IPS-18c (cell line): ENCODE data around the gene PPP1R13B.

ENCODE experiments used
- H3K4me3 ChIP-seq: 2 replicates; pipeline ENCODE4 v1.7.0; 2013; ENCODE audit warnings: low read depth, mild to moderate bottlenecking, low read length, moderate library complexity; ENCODE audit not compliant: insufficient read depth
- H3K9me3 ChIP-seq: one replicate; pipeline ENCODE4 v1.6.1; 2013; ENCODE audit warnings: mild to moderate bottlenecking, low read length, moderate library complexity; ENCODE audit not compliant: control insufficient read depth, insufficient read depth

Gene PPP1R13B

GRCh38 chr14:103734081-103734888, 113.1 kb downstream of the PPP1R13B start:
- no peak overlapping the region for H3K4me3 ChIP-seq
- peaks cover 2% of the 10 kb centered on the region for H3K9me3 ChIP-seq

GRCh38 chr14:103733651-103734050, 113.7 kb downstream of the PPP1R13B start:
- Histone ChIP-seq H3K9me3 (peaks cover 2% of the 10 kb centered on the region), H3K4me3 (no peak overlapping the region)

GRCh38 chr14:103732868-103733620, 114.3 kb downstream of the PPP1R13B start:
- Histone ChIP-seq H3K9me3 (peaks cover 2% of the 10 kb centered on the region), H3K4me3 (no peak overlapping the region)

- Histone ChIP-seq H3K9me3 (no peaks in the 10 kb centered on the region), H3K4me3 (no peak overlapping the region)
Measured at GRCh38 chr14:103731916-103732867, 115.2 kb downstream of the PPP1R13B start.

GRCh38 chr14:103731481-103731880, 115.9 kb downstream of the PPP1R13B start:
- no peak overlapping the region for H3K4me3 ChIP-seq

GRCh38 chr14:103730490-103731035, 116.8 kb downstream of the PPP1R13B start:
- Histone ChIP-seq H3K4me3 (no peak overlapping the region), H3K9me3 (no peaks in the 10 kb centered on the region)

More at GRCh38 chr14:103731481-103731880, 115.9 kb downstream of the PPP1R13B start:
- no peaks in the 10 kb centered on the region for H3K9me3 ChIP-seq

GRCh38 chr14:103729496-103730448, 117.6 kb downstream of the PPP1R13B start:
- Histone ChIP-seq H3K9me3 (peaks cover under 1% of the 10 kb centered on the region), H3K4me3 (no peak overlapping the region)

GRCh38 chr14:103728721-103729120, 118.7 kb downstream of the PPP1R13B start:
- peaks cover 2% of the 10 kb centered on the region for H3K9me3 ChIP-seq
- H3K4me3 ChIP-seq = no peak overlapping the region

GRCh38 chr14:103728141-103728540, 119.2 kb downstream of the PPP1R13B start:
- Histone ChIP-seq H3K9me3 (peaks cover 2% of the 10 kb centered on the region), H3K4me3 (no peak overlapping the region)

GRCh38 chr14:103727313-103727980, 119.9 kb downstream of the PPP1R13B start:
- H3K4me3 ChIP-seq = no peak overlapping the region
- H3K9me3 ChIP-seq = peaks cover 2% of the 10 kb centered on the region

GRCh38 chr14:103726474-103726873, 120.9 kb downstream of the PPP1R13B start:
- Histone ChIP-seq H3K4me3 (no peak overlapping the region), H3K9me3 (peaks cover 2% of the 10 kb centered on the region)

- Histone ChIP-seq H3K9me3 (peaks cover 2% of the 10 kb centered on the region), H3K4me3 (no peak overlapping the region)
Measured at GRCh38 chr14:103725739-103726395, 121.5 kb downstream of the PPP1R13B start.

GRCh38 chr14:103725001-103725682, 122.2 kb downstream of the PPP1R13B start:
- Histone ChIP-seq H3K9me3 (peaks cover 2% of the 10 kb centered on the region), H3K4me3 (no peak overlapping the region)

GRCh38 chr14:103724116-103724515, 123.3 kb downstream of the PPP1R13B start:
- no peak overlapping the region for H3K4me3 ChIP-seq

GRCh38 chr14:103723748-103724081, 123.7 kb downstream of the PPP1R13B start:
- no peak overlapping the region for H3K4me3 ChIP-seq
- H3K9me3 ChIP-seq = peaks cover 2% of the 10 kb centered on the region

More at GRCh38 chr14:103724116-103724515, 123.3 kb downstream of the PPP1R13B start:
- H3K9me3 ChIP-seq = peaks cover 2% of the 10 kb centered on the region
